Endothelial cell of umbilical vein (primary cell): ENCODE data around the gene SCFD1. TPM values are rescaled to one million over a fixed set of nuclear protein-coding genes. Genes with fewer than 3 reads are reported as not detected.
"Not testable (repeated sequence)": the region's sequence is repeated elsewhere in the genome, so short reads cannot be mapped to it uniquely, and the experiment has no call there.

Experiments used
- BruUV-seq: library from RNA; stranded (reverse); fragments of 400-500 nt; replicated peaks from 2 replicates; lab custom pipeline; 2021; lab: Mats Ljungman, UMichigan
- CTCF ChIA-PET: fragments of 300-600, 350-600 bp; sonication (Branson Sonifier 250); formaldehyde crosslinking; loops from one replicate; lab custom pipeline; 2021; ENCODE audit warnings: antibody characterized with exemption, inconsistent platforms; lab: Charles Lee
- POLR2A ChIA-PET: fragments of 300-600, 350-600 bp; sonication (Branson Sonifier 250); formaldehyde crosslinking; loops from one replicate; lab custom pipeline; 2021; ENCODE audit warnings: antibody characterized with exemption, inconsistent platforms; lab: Charles Lee
- DNase-seq: peaks from one replicate; pipeline ENCODE4 v3.0.0-alpha.2; 2011; ENCODE audit warnings: low read depth, low spot score
- FAIRE-seq: peaks from 2 replicates; lab custom pipeline; 2011; peaks lifted over from hg19 to GRCh38; lab: Jason Lieb, UNC
- H2AFZ ChIP-seq: 2 replicates; pipeline ENCODE4 v1.6.0; 2012; ENCODE audit warnings: low read depth, low read length, control low read depth, inconsistent platforms
- H3K27ac ChIP-seq: 2 replicates; pipeline ENCODE4 v1.5.1; 2011; ENCODE audit warnings: low read depth, mild to moderate bottlenecking, control low read depth, low read length, moderate library complexity; ENCODE audit not compliant: insufficient read depth
- H3K27me3 ChIP-seq, 2 experiments: 2 replicates each; pipeline versions ENCODE4 v1.6.0 to v1.6.1; 2011; ENCODE audit warnings: low read length in 2 of 2, mixed read lengths in 1 of 2; ENCODE audit not compliant: control insufficient read depth in 2 of 2, insufficient read depth in 2 of 2
- H3K36me3 ChIP-seq, 2 experiments: 2 replicates in 1 of 2; 3 replicates in 1 of 2; pipeline ENCODE4 v1.5.1; 2011; ENCODE audit warnings: low read length in 2 of 2, mild to moderate bottlenecking in 1 of 2, moderate library complexity in 1 of 2; ENCODE audit not compliant: control insufficient read depth in 2 of 2, insufficient read depth in 2 of 2; ENCODE audit errors: extremely low read depth in 1 of 2
- H3K4me1 ChIP-seq: 3 replicates; pipeline ENCODE4 v1.5.1; 2011; ENCODE audit warnings: mild to moderate bottlenecking, low read length; ENCODE audit not compliant: control insufficient read depth, insufficient read depth; ENCODE audit errors: extremely low read depth
- H3K4me2 ChIP-seq: 2 replicates; pipeline ENCODE4 v1.6.1; 2011; ENCODE audit warnings: low read length, control low read depth, mixed read lengths; ENCODE audit not compliant: insufficient read depth
- H3K4me3 ChIP-seq, 3 experiments: fragments of 200-600 bp in 1 of 3; sonication (generic), shearing (Covaris generic) in 1 of 3; replicated peaks in 1 of 3; 2 replicates each; pipeline ENCODE4 v1.5.1; 2011 to 2016; ENCODE audit warnings: control low read depth in 3 of 3, low read length in 3 of 3, mild to moderate bottlenecking in 2 of 3, inconsistent platforms in 1 of 3, low read depth in 1 of 3, moderate library complexity in 1 of 3; ENCODE audit not compliant: insufficient read depth in 1 of 3
- H3K79me2 ChIP-seq: 2 replicates; pipeline ENCODE4 v1.6.0; 2012; ENCODE audit warnings: low read length, inconsistent platforms; ENCODE audit not compliant: control insufficient read depth, insufficient read depth
- H3K9ac ChIP-seq: replicated peaks from 2 replicates; pipeline ENCODE3; 2011; ENCODE audit warnings: low read length, control low read depth; ENCODE audit not compliant: insufficient read depth; ENCODE audit errors: extremely low read depth
- H3K9me1 ChIP-seq: replicated peaks from 3 replicates; pipeline ENCODE4 v1.6.0; 2011; ENCODE audit warnings: mild to moderate bottlenecking, low read length; ENCODE audit not compliant: control insufficient read depth, insufficient read depth; ENCODE audit errors: extremely low read depth
- H3K9me3 ChIP-seq: replicated peaks from 2 replicates; pipeline ENCODE4 v1.5.1; 2012; ENCODE audit warnings: low read length, inconsistent platforms; ENCODE audit not compliant: control insufficient read depth, insufficient read depth
- H4K20me1 ChIP-seq: replicated peaks from 2 replicates; pipeline ENCODE3; 2011; ENCODE audit warnings: mild to moderate bottlenecking, low read length; ENCODE audit not compliant: control insufficient read depth, insufficient read depth; ENCODE audit errors: extremely low read depth
- FOS ChIP-seq: IDR thresholded peaks from 2 replicates; pipeline ENCODE4 v1.6.1; 2011; ENCODE audit warnings: mild to moderate bottlenecking, low read length, moderate library complexity, borderline replicate concordance; ENCODE audit not compliant: insufficient read depth
- JUN ChIP-seq: IDR thresholded peaks from 2 replicates; pipeline ENCODE4 v1.6.1; 2011; ENCODE audit warnings: borderline replicate concordance, low read depth; ENCODE audit not compliant: insufficient read length, insufficient read depth
- dilution Hi-C: fragments of 300-500 bp; cut with MboI; formaldehyde crosslinking; loops from one replicate; pipeline ENCODE4 v1.15.0; 2019; ENCODE audit warnings: low sequenced_read_pairs; ENCODE audit not compliant: extremely low pct_ligation_motif_present
- intact Hi-C: fragments of 100-400 bp; cut with micrococcal nuclease; formaldehyde crosslinking; loops from one replicate; pipeline ENCODE4 v1.10.0; 2022
- polyA plus RNA-seq, 4 experiments: library from polyadenylated mRNA; depleted of rRNA in 3 of 4; stranded (reverse) in 3 of 4; unstranded in 1 of 4; fragments of >200 nt; gene quantifications; 2 replicates each; pipeline versions ENCODE4 v1.2.1 to v1.2.3, GENCODE V29; 2011 to 2012; ENCODE audit warnings: missing spikeins in 1 of 4
- total RNA-seq: library from RNA; stranded (reverse); gene quantifications from 2 replicates; pipeline ENCODE4 v1.2.3, GENCODE V29; 2021

Gene SCFD1
- total and polyA plus RNA-seq, 2 donors (not counting 3 experiments of a cell fraction or from before 2014, with no cell fraction given): 21.3 to 59.9 TPM

- Histone ChIP-seq H3K9me1 (no peaks in the 10 kb centered on the region), H3K4me2 (no peak overlapping the region), H2AFZ (no peak overlapping the region), H4K20me1 (no peaks in the 10 kb centered on the region), H3K27me3 (no peaks in the 10 kb centered on the region), H3K4me3 (no peak overlapping the region), H3K4me1 (no peaks in the 10 kb centered on the region), H3K27ac (no peak overlapping the region), H3K36me3 (peaks cover 2 to 16% of the 10 kb centered on the region in 2 experiments), H3K79me2 (no peaks in the 10 kb centered on the region), H3K9me3 (no peaks in the 10 kb centered on the region), H3K9ac (no peak overlapping the region)
- BruUV-seq: no TSS peak
- DNase-seq: no peak
- intact Hi-C loops (no loop called here), dilution Hi-C loops (no loop called here)
- CTCF ChIA-PET: no interaction called here
- TF ChIP-seq FOS (no peak), JUN (no peak)
- no peak for FAIRE-seq
- POLR2A ChIA-PET: no interaction called here
Measured at GRCh38 chr14:30603402-30603801, 18.7 kb upstream of the SCFD1 start.

DNA sequence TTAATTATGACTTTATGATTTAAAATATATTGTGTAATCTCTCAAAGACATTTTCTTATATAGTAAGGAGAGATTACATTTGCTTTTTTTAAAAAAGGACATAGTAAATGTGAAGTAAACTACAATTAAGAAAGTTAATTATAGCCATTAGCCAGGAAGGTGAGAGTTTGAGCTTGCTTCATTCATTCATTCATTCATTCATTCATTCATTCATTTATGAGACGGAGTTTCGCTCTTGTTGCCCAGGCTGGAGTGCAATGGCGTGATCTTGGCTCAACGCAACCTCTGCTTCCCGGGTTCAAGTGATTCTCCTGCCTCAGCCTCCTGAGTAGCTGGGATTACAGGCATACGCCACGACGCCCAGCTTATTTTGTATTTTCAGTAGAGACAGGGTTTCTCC lies 17.4 kb upstream of the SCFD1 start:
- FAIRE-seq, dilution Hi-C loops, H3K9me1 ChIP-seq, POLR2A ChIA-PET, BruUV-seq, intact Hi-C loops, CTCF ChIA-PET, H3K27ac ChIP-seq, H3K4me1 ChIP-seq, H3K4me3 ChIP-seq, H3K9ac ChIP-seq, H3K4me2 ChIP-seq, H3K79me2 ChIP-seq, DNase-seq, H4K20me1 ChIP-seq, H2AFZ ChIP-seq, H3K27me3 ChIP-seq, H3K9me3 ChIP-seq: not testable (repeated sequence)
- H3K36me3 ChIP-seq: peaks cover 2 to 16% of the 10 kb centered on the region in 2 experiments
